CD4-positive, alpha-beta T cell (primary cell): ENCODE results near the gene SYTL2. TPM values are rescaled to one million over a fixed set of nuclear protein-coding genes. Genes with fewer than 3 reads are reported as not detected.

Experiments used
- ATAC-seq: fragments of 200-7000 bp; cut with Tn5 transposase; one replicate; pipeline ENCODE4 v1.10.0; 2022; ENCODE audit warnings: mild to moderate bottlenecking; ENCODE audit not compliant: poor library complexity
- CTCF ChIA-PET: fragments of 350-600 bp; sonication (Branson Sonifier 250); formaldehyde crosslinking; loops from one replicate; lab custom pipeline; 2021; ENCODE audit warnings: antibody characterized with exemption, inconsistent platforms; lab: Charles Lee
- POLR2A ChIA-PET: fragments of 350-600 bp; sonication (Branson Sonifier 250); formaldehyde crosslinking; loops from one replicate; lab custom pipeline; 2021; ENCODE audit warnings: antibody characterized with exemption, inconsistent platforms; lab: Charles Lee
- DNase-seq, 14 experiments: peaks; one replicate each; pipeline ENCODE4 v3.0.0-alpha.2; 2013 to 2020; ENCODE audit warnings: mixed read lengths in 2 of 14
- H3K27ac ChIP-seq, 2 donors: one replicate each; pipeline versions ENCODE4 v1.5.1 to v1.7.0; 2013; ENCODE audit warnings: low read length in 2 of 2, low read depth in 1 of 2, mild to moderate bottlenecking in 1 of 2
- H3K27me3 ChIP-seq, 2 experiments: 1 replicate in 1 of 2; 2 replicates in 1 of 2; pipeline versions ENCODE4 v1.6.1 to v1.7.0; 2013; ENCODE audit warnings: low read length in 2 of 2, control low read depth in 1 of 2, mild to moderate bottlenecking in 1 of 2, moderate library complexity in 1 of 2; ENCODE audit not compliant: insufficient read depth in 2 of 2, control insufficient read depth in 1 of 2
- H3K36me3 ChIP-seq: one replicate; pipeline ENCODE4 v1.6.1; 2013; ENCODE audit warnings: low read length, control low read depth; ENCODE audit not compliant: insufficient read depth
- H3K4me1 ChIP-seq: one replicate; pipeline ENCODE4 v1.6.1; 2013; ENCODE audit warnings: low read length, control low read depth; ENCODE audit not compliant: insufficient read depth
- H3K4me3 ChIP-seq: one replicate; pipeline ENCODE4 v1.5.1; 2013; ENCODE audit warnings: mild to moderate bottlenecking, low read length, moderate library complexity
- H3K9me3 ChIP-seq, 2 experiments: 1 replicate in 1 of 2; 2 replicates in 1 of 2; pipeline versions ENCODE4 v1.6.1 to v1.7.0; 2013; ENCODE audit warnings: low read length in 2 of 2, mild to moderate bottlenecking in 2 of 2, control low read depth in 1 of 2, moderate library complexity in 1 of 2; ENCODE audit not compliant: control insufficient read depth in 1 of 2, insufficient read depth in 1 of 2
- H3K27ac Mint-ChIP-seq: one replicate; pipeline ENCODE4 v1.8.0; 2020; ENCODE audit warnings: mixed read lengths
- H3K27me3 Mint-ChIP-seq: one replicate; pipeline ENCODE4 v1.8.0; 2021; ENCODE audit warnings: mixed read lengths
- H3K36me3 Mint-ChIP-seq: one replicate; pipeline ENCODE4 v1.8.0; 2021; ENCODE audit warnings: low read depth, mixed read lengths
- H3K4me1 Mint-ChIP-seq: one replicate; pipeline ENCODE4 v1.8.0; 2021; ENCODE audit warnings: low read depth, mixed read lengths
- H3K4me3 Mint-ChIP-seq: one replicate; pipeline ENCODE4 v1.8.0; 2020; ENCODE audit warnings: mild to moderate bottlenecking, mixed read lengths
- H3K9me3 Mint-ChIP-seq: one replicate; pipeline ENCODE4 v1.8.0; 2020; ENCODE audit warnings: mixed read lengths
- intact Hi-C, 2 experiments: fragments of 100-400 bp; cut with DNase I in 1 of 2; cut with micrococcal nuclease in 1 of 2; formaldehyde crosslinking; loops; one replicate each; pipeline versions ENCODE4 v1.15.1 to v1.9.0; 2023 to 2025; cut with DNase I, micrococcal nuclease
- total RNA-seq, 174 experiments: library from RNA in 2 of 174; stranded (reverse) in 2 of 174; gene quantifications; one replicate each; pipeline ENCODE4 v1.2.3 and lab custom pipeline; 2021 to 2026
- TF ChIP-seq, protein P1 (sequence below): fragments of 200-600 bp; IDR thresholded peaks from one replicate; pipeline ENCODE4 v1.8.0; 2022; ENCODE audit warnings: antibody characterized with exemption, mild to moderate bottlenecking

SYTL2 gene
- total RNA-seq, 2 experiments from 2014 or later = 35.4 to 36.7 TPM

DNA sequence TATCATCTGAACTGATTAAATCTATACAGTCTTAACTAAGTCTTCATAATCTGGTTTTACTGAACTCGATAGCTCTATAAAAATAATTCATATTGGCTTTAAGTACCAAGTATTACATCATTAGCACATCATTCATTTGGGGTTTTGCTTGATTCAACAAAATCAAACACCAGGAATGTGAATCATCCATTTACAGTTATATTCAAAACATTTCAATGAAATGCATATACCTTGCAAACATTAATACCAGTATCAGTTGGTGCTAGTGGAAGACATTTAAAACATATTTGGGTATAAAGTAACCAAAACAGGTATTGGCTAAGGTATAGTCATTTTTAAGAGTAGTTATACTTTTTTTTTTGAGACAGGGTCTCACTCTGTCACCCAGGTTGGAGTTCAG lies 112.7 kb downstream of the SYTL2 start:
- intact Hi-C loops = loop anchor here (5.0 to 10.0 kb wide), 2 partner anchors 124 to 267 kb away; no protein-coding TSS in a partner anchor
- Histone ChIP-seq H3K4me3 (no peak overlapping the region), H3K4me1 (peaks cover 8% of the 10 kb centered on the region), H3K9me3 (no peaks in the 10 kb centered on the region), H3K27me3 (no peaks in the 10 kb centered on the region), H3K27ac (no peak overlapping the region), H3K36me3 (no peaks in the 10 kb centered on the region)
- no peak for DNase-seq
- no peaks in the 10 kb centered on the region for H3K9me3 Mint-ChIP-seq
- peaks cover 32% of the 10 kb centered on the region for H3K36me3 Mint-ChIP-seq
- no peaks in the 10 kb centered on the region for H3K27me3 Mint-ChIP-seq
- ChIA-PET CTCF (interaction anchor here (1.5 kb wide), 1 partner anchor 17 kb away, joined by 5 read pairs; no protein-coding TSS in a partner anchor), POLR2A (interaction anchor here (3.0 kb wide), 1 partner anchor 126 kb away, joined by 14 read pairs; no protein-coding TSS in a partner anchor)
- TF ChIP-seq, protein P1, sequence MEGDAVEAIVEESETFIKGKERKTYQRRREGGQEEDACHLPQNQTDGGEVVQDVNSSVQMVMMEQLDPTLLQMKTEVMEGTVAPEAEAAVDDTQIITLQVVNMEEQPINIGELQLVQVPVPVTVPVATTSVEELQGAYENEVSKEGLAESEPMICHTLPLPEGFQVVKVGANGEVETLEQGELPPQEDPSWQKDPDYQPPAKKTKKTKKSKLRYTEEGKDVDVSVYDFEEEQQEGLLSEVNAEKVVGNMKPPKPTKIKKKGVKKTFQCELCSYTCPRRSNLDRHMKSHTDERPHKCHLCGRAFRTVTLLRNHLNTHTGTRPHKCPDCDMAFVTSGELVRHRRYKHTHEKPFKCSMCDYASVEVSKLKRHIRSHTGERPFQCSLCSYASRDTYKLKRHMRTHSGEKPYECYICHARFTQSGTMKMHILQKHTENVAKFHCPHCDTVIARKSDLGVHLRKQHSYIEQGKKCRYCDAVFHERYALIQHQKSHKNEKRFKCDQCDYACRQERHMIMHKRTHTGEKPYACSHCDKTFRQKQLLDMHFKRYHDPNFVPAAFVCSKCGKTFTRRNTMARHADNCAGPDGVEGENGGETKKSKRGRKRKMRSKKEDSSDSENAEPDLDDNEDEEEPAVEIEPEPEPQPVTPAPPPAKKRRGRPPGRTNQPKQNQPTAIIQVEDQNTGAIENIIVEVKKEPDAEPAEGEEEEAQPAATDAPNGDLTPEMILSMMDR = no peak
- H3K27ac Mint-ChIP-seq = no peak overlapping the region
- no peak for ATAC-seq
- H3K4me3 Mint-ChIP-seq = no peak overlapping the region
- peaks cover 27% of the 10 kb centered on the region for H3K4me1 Mint-ChIP-seq

DNA sequence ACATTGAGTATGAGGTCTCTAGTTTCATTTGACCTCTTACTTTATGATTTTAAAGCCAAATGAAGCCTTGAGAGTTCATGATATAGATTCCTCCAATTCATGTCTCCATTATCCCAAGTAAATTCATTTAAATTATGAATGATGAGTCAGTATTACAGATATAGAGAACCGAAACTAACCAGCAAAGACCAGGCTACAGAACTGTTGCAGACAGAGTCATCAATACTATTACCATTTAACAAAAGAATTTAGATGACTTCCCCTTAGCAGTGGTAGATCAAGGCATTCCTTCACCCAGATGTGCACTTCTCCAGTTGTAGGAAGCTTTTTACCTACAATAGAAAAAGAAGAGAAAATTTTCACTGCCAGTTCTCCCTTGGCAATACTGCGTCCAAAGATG lies 113.2 kb downstream of the SYTL2 start:
- Mint-ChIP-seq H3K4me1 (peaks cover 27% of the 10 kb centered on the region), H3K27ac (no peak overlapping the region), H3K4me3 (no peak overlapping the region), H3K9me3 (no peaks in the 10 kb centered on the region), H3K36me3 (peaks cover 32% of the 10 kb centered on the region), H3K27me3 (no peaks in the 10 kb centered on the region)
- ChIA-PET POLR2A (interaction anchor here (3.0 kb wide), 1 partner anchor 126 kb away, joined by 14 read pairs; no protein-coding TSS in a partner anchor), CTCF (interaction anchor here (1.3 kb wide), 1 partner anchor 157 kb away, joined by 4 read pairs; the partner anchor contains the start of gene CCDC83)
- Histone ChIP-seq H3K36me3 (no peaks in the 10 kb centered on the region), H3K27me3 (no peaks in the 10 kb centered on the region), H3K27ac (no peak overlapping the region), H3K9me3 (no peaks in the 10 kb centered on the region), H3K4me3 (no peak overlapping the region), H3K4me1 (peaks cover 8% of the 10 kb centered on the region)
- intact Hi-C loops = loop anchor here (5.0 to 10.0 kb wide), 2 partner anchors 125 to 267 kb away; no protein-coding TSS in a partner anchor
- ATAC-seq = no peak
- no peak for DNase-seq
- TF ChIP-seq, protein P1 = no peak

DNA sequence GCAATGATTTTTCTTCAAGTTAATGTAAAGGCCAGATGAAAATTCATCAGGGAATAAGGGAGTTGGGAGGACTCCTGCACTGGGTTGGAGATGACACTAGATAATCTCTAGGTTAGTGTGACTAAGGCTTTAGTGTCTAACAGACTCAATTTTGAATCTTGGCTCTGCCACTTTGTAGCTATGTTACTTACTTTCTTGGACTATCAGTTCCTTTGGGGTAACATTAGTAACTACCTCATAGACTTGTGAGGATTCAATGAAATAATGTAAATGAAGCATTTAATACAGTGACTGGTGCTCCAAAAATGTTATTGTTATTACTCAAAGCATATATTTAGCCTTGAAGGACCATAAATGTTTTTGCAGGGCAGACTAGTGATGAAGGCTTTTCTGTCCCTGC lies 115.4 kb downstream of the SYTL2 start:
- no peak for DNase-seq
- Histone ChIP-seq H3K4me1 (peaks cover 7% of the 10 kb centered on the region), H3K36me3 (peaks cover 11% of the 10 kb centered on the region), H3K27ac (no peak overlapping the region), H3K27me3 (no peaks in the 10 kb centered on the region), H3K4me3 (no peak overlapping the region), H3K9me3 (no peaks in the 10 kb centered on the region)
- TF ChIP-seq, protein P1 = no peak
- no peak for ATAC-seq
- POLR2A ChIA-PET = interaction anchor here (1.0 to 1.5 kb wide), 5 partner anchors 30 to 166 kb away, joined by 3 to 4 read pairs (median 3); partner anchors contain the start of genes CCDC83, CREBZF, TMEM126A and TMEM126B
- peaks cover 37% of the 10 kb centered on the region for H3K36me3 Mint-ChIP-seq
- H3K27ac Mint-ChIP-seq = no peak overlapping the region
- no peaks in the 10 kb centered on the region for H3K27me3 Mint-ChIP-seq
- CTCF ChIA-PET = interaction anchor here (0.9 to 1.8 kb wide), 6 partner anchors 10 to 170 kb away, joined by 3 to 9 read pairs (median 4); partner anchors contain the start of genes CCDC83 and CCDC89
- peaks cover 23% of the 10 kb centered on the region for H3K4me1 Mint-ChIP-seq
- H3K4me3 Mint-ChIP-seq = no peak overlapping the region
- H3K9me3 Mint-ChIP-seq = no peaks in the 10 kb centered on the region
- intact Hi-C loops = loop anchor here (2.0 to 10.0 kb wide), 3 partner anchors 127 to 269 kb away; partner anchors contain the start of gene CCDC83 (in 1 of the 2)
